CD14-positive monocyte (primary cell): ENCODE data around the gene PLAC8L1. TPM values are rescaled to one million over a fixed set of nuclear protein-coding genes. Genes with fewer than 3 reads are reported as not detected.

Source experiments
- DNase-seq, 3 donors: peaks; one replicate each; pipeline ENCODE4 v3.0.0-alpha.2; 2011 to 2022
- H2AFZ ChIP-seq: 2 replicates; pipeline ENCODE4 v1.6.0; 2012; ENCODE audit warnings: mild to moderate bottlenecking, low read depth, low read length, inconsistent platforms; ENCODE audit not compliant: insufficient read depth, poor library complexity, severe bottlenecking
- H3K27ac ChIP-seq, 2 donors: 1 replicate in 1 of 2; 2 replicates in 1 of 2; pipeline ENCODE4 v1.5.1; 2012 to 2013; ENCODE audit warnings: low read length in 2 of 2, control low read depth in 1 of 2, inconsistent platforms in 1 of 2, low read depth in 1 of 2, mild to moderate bottlenecking in 1 of 2
- H3K27me3 ChIP-seq, 2 donors: one replicate each; pipeline versions ENCODE4 v1.6.0 to v1.6.1; 2011 to 2013; ENCODE audit warnings: low read length in 2 of 2; ENCODE audit not compliant: control insufficient read depth in 2 of 2, insufficient read depth in 2 of 2
- H3K36me3 ChIP-seq, 2 donors: replicated peaks in 1 of 2; 1 replicate in 1 of 2; 2 replicates in 1 of 2; pipeline versions ENCODE4 v1.5.1 to v1.6.1; 2012 to 2013; ENCODE audit warnings: low read length in 2 of 2, control low read depth in 1 of 2, inconsistent platforms in 1 of 2, mild to moderate bottlenecking in 1 of 2; ENCODE audit not compliant: insufficient read depth in 2 of 2, control insufficient read depth in 1 of 2
- H3K4me1 ChIP-seq, 2 donors: 1 replicate in 1 of 2; 2 replicates in 1 of 2; pipeline versions ENCODE4 v1.5.1 to v1.6.1; 2012 to 2013; ENCODE audit warnings: low read length in 2 of 2, control low read depth in 1 of 2, inconsistent platforms in 1 of 2, mild to moderate bottlenecking in 1 of 2, moderate library complexity in 1 of 2; ENCODE audit not compliant: insufficient read depth in 2 of 2, control insufficient read depth in 1 of 2
- H3K4me2 ChIP-seq: replicated peaks from 2 replicates; pipeline ENCODE3; 2012; ENCODE audit warnings: low read length, moderate library complexity, mild to moderate bottlenecking; ENCODE audit not compliant: poor library complexity, severe bottlenecking; ENCODE audit errors: extremely low read depth
- H3K4me3 ChIP-seq, 3 experiments: fragments of 200-600 bp in 1 of 3; sonication (generic) in 1 of 3; replicated peaks in 1 of 3; 1 replicate in 2 of 3; 2 replicates in 1 of 3; pipeline ENCODE4 v1.5.1; 2011 to 2013; ENCODE audit warnings: low read length in 3 of 3, mild to moderate bottlenecking in 3 of 3, control low read depth in 2 of 3, low read depth in 2 of 3, inconsistent platforms in 1 of 3, moderate library complexity in 1 of 3
- H3K79me2 ChIP-seq: 2 replicates; pipeline ENCODE4 v1.6.0; 2012; ENCODE audit warnings: mild to moderate bottlenecking, control low read depth, inconsistent platforms, low read length, moderate library complexity; ENCODE audit not compliant: insufficient read depth
- H3K9ac ChIP-seq: 2 replicates; pipeline ENCODE4 v1.6.0; 2017; ENCODE audit warnings: low read length, mild to moderate bottlenecking; ENCODE audit not compliant: insufficient read depth, poor library complexity, severe bottlenecking
- H3K9me3 ChIP-seq, 2 donors: replicated peaks in 1 of 2; 1 replicate in 1 of 2; 2 replicates in 1 of 2; pipeline versions ENCODE4 v1.5.1 to v1.6.1; 2012 to 2013; ENCODE audit warnings: low read length in 2 of 2, control low read depth in 1 of 2; ENCODE audit not compliant: control insufficient read depth in 1 of 2, insufficient read depth in 1 of 2
- H4K20me1 ChIP-seq: 2 replicates; pipeline ENCODE4 v1.6.0; 2012; ENCODE audit warnings: mild to moderate bottlenecking, low read length, control low read depth, moderate library complexity; ENCODE audit not compliant: insufficient read depth
- H3K27ac Mint-ChIP-seq, 7 donors: one replicate each; pipeline ENCODE4 v1.8.0; 2020; ENCODE audit warnings: mild to moderate bottlenecking in 7 of 7, mixed read lengths in 7 of 7, moderate library complexity in 6 of 7, inconsistent platforms in 2 of 7
- H3K27me3 Mint-ChIP-seq, 3 donors: one replicate each; pipeline ENCODE4 v1.8.0; 2021 to 2022; ENCODE audit warnings: low read depth in 3 of 3, mild to moderate bottlenecking in 3 of 3, mixed read lengths in 3 of 3, moderate library complexity in 3 of 3, inconsistent platforms in 1 of 3
- H3K36me3 Mint-ChIP-seq, 2 donors: one replicate each; pipeline ENCODE4 v1.8.0; 2020; ENCODE audit warnings: mixed read lengths in 2 of 2, inconsistent platforms in 1 of 2, mild to moderate bottlenecking in 1 of 2
- H3K4me1 Mint-ChIP-seq: one replicate; pipeline ENCODE4 v1.8.0; 2020; ENCODE audit warnings: mild to moderate bottlenecking, mixed read lengths
- H3K4me3 Mint-ChIP-seq, 2 donors: one replicate each; pipeline ENCODE4 v1.8.0; 2020; ENCODE audit warnings: mild to moderate bottlenecking in 2 of 2, mixed read lengths in 2 of 2, moderate library complexity in 1 of 2
- H3K9me3 Mint-ChIP-seq, 7 donors: one replicate each; pipeline ENCODE4 v1.8.0; 2020 to 2022; ENCODE audit warnings: mixed read lengths in 7 of 7, mild to moderate bottlenecking in 6 of 7, moderate library complexity in 6 of 7, inconsistent platforms in 2 of 7
- WGBS: methylation state at CpG from one replicate; pipeline ENCODE4 v1.1.5; 2013; ENCODE audit warnings: missing lambda C conversion rate; ENCODE audit not compliant: insufficient coverage; 5-methylcytosine and 5-hydroxymethylcytosine counted together
- intact Hi-C, 2 donors: fragments of 100-400 bp; cut with micrococcal nuclease; formaldehyde crosslinking; loops; one replicate each; pipeline versions ENCODE4 v1.15.0 to v1.15.1; 2023
- polyA plus RNA-seq, 3 donors: library from polyadenylated mRNA; depleted of rRNA in 1 of 3; unstranded in 2 of 3; stranded (reverse) in 1 of 3; fragments of 300-500 nt in 2 of 3; fragments of >200 nt in 1 of 3; fragmentation: Illumina TruSeq in 2 of 3; gene quantifications; 1 replicate in 2 of 3; 2 replicates in 1 of 3; pipeline ENCODE4 v1.2.3, GENCODE V29; 2012 to 2021
- TF ChIP-seq, protein P1 (sequence below): fragments of 200-600 bp; IDR thresholded peaks from one replicate; pipeline ENCODE4 v1.8.0; 2022; ENCODE audit warnings: antibody characterized with exemption, mild to moderate bottlenecking

PLAC8L1 gene
- polyA plus RNA-seq, 3 donors = not detected

DNA sequence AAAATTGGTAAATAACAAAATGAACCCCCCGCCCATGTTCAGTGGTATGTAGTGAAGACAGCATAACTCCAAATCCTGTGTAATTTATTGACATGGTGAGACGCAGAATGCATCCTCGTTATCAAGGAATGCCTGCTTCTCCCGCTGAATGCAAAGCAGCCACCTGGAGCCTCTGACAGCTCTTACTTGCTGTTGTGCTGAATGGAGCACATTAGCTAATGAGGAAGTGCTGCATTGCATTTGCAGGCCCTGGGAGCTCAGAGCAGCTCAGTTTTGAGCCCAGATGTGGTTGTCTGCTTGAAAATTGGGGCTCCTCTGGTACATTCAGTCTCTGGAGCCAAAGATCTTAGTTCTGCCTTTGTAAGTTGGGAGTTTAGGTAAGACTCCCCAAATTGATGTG lies 28.9 kb downstream of the PLAC8L1 start:
- Histone ChIP-seq H3K27ac (no peak overlapping the region), H3K27me3 (no peaks in the 10 kb centered on the region), H3K9me3 (no peaks in the 10 kb centered on the region), H3K9ac (no peak overlapping the region), H3K4me2 (no peak overlapping the region), H3K4me1 (peaks cover 15 to 21% of the 10 kb centered on the region in 2 donors), H3K4me3 (no peak overlapping the region), H3K36me3 (no peaks in the 10 kb centered on the region), H4K20me1 (no peaks in the 10 kb centered on the region), H2AFZ (no peak overlapping the region), H3K79me2 (no peaks in the 10 kb centered on the region)
- no peak for DNase-seq
- no peak overlapping the region for H3K4me3 Mint-ChIP-seq
- H3K27me3 Mint-ChIP-seq = peaks cover 0 to 3% (median 2%) of the 10 kb centered on the region in 3 donors
- TF ChIP-seq, protein P1, sequence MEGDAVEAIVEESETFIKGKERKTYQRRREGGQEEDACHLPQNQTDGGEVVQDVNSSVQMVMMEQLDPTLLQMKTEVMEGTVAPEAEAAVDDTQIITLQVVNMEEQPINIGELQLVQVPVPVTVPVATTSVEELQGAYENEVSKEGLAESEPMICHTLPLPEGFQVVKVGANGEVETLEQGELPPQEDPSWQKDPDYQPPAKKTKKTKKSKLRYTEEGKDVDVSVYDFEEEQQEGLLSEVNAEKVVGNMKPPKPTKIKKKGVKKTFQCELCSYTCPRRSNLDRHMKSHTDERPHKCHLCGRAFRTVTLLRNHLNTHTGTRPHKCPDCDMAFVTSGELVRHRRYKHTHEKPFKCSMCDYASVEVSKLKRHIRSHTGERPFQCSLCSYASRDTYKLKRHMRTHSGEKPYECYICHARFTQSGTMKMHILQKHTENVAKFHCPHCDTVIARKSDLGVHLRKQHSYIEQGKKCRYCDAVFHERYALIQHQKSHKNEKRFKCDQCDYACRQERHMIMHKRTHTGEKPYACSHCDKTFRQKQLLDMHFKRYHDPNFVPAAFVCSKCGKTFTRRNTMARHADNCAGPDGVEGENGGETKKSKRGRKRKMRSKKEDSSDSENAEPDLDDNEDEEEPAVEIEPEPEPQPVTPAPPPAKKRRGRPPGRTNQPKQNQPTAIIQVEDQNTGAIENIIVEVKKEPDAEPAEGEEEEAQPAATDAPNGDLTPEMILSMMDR = no peak
- intact Hi-C loops = no loop called here
- H3K36me3 Mint-ChIP-seq = no peaks in the 10 kb centered on the region
- peaks cover 0 to 3% (median 0%) of the 10 kb centered on the region in 7 donors for H3K9me3 Mint-ChIP-seq
- H3K4me1 Mint-ChIP-seq = peaks cover 26% of the 10 kb centered on the region
- 47% methylated on average over 2 of the region's 4 CpGs for WGBS
- H3K27ac Mint-ChIP-seq = peak overlapping the region in 1 of 7 donors; percentile 28

- DNase-seq = peak in 2 of 3 donors; percentile 2 to 3
- Histone ChIP-seq H3K4me3 (no peak overlapping the region), H2AFZ (peak overlapping the region; percentile 5), H3K79me2 (no peaks in the 10 kb centered on the region), H3K9me3 (no peaks in the 10 kb centered on the region), H3K27me3 (no peaks in the 10 kb centered on the region), H3K4me2 (no peak overlapping the region), H3K9ac (no peak overlapping the region), H3K27ac (no peak overlapping the region), H4K20me1 (no peaks in the 10 kb centered on the region), H3K4me1 (peaks cover 15 to 21% of the 10 kb centered on the region in 2 donors), H3K36me3 (no peaks in the 10 kb centered on the region)
- peaks cover 0 to 3% (median 0%) of the 10 kb centered on the region in 7 donors for H3K9me3 Mint-ChIP-seq
- no peak overlapping the region for H3K4me3 Mint-ChIP-seq
- H3K36me3 Mint-ChIP-seq = no peaks in the 10 kb centered on the region
- WGBS = no CpG with 5 or more reads among the region's 4 CpGs
- intact Hi-C loops = no loop called here
- peak overlapping the region in 1 of 7 donors; percentile 28 for H3K27ac Mint-ChIP-seq
- peaks cover 26% of the 10 kb centered on the region for H3K4me1 Mint-ChIP-seq
- TF ChIP-seq, protein P1 = no peak
- peaks cover 0 to 3% (median 2%) of the 10 kb centered on the region in 3 donors for H3K27me3 Mint-ChIP-seq
These were observed 29.3 kb downstream of the PLAC8L1 start for GRCh38 chr5:146076028-146076427.
